Heart right ventricle (tissue), 16 donors: Measurements from ENCODE around the gene IDH3G. TPM values are rescaled to one million over a fixed set of nuclear protein-coding genes. Genes with fewer than 3 reads are reported as not detected.

Experiments used
- ATAC-seq, 8 donors: fragments of 200-7000 bp; cut with Tn5 transposase; one replicate each; pipeline ENCODE4 v1.9.1; 2020; ENCODE audit warnings: mild to moderate bottlenecking in 8 of 8, moderate library complexity in 8 of 8, moderate number of reproducible peaks in 1 of 8
- DNase-seq, 2 donors: peaks; one replicate each; pipeline ENCODE4 v3.0.0-alpha.2; 2020
- H3K27ac ChIP-seq, 10 donors: fragments of 200-600 bp; sonication (generic) in 2 of 10; one replicate each; pipeline versions ENCODE4 v1.5.0 to v1.8.0; 2020 to 2022; ENCODE audit warnings: mild to moderate bottlenecking in 3 of 10
- H3K27me3 ChIP-seq, 7 donors: fragments of 200-600 bp; one replicate each; pipeline ENCODE4 v1.8.0; 2021 to 2022; ENCODE audit warnings: mild to moderate bottlenecking in 2 of 7
- H3K36me3 ChIP-seq, 9 donors: fragments of 200-600 bp; sonication (generic) in 1 of 9; one replicate each; pipeline versions ENCODE4 v1.5.0 to v1.8.0; 2020 to 2022; ENCODE audit warnings: mild to moderate bottlenecking in 2 of 9
- H3K4me1 ChIP-seq, 9 donors: fragments of 200-600 bp; sonication (generic) in 1 of 9; one replicate each; pipeline versions ENCODE4 v1.5.0 to v1.8.0; 2020 to 2022; ENCODE audit warnings: mild to moderate bottlenecking in 4 of 9
- H3K4me3 ChIP-seq, 10 donors: fragments of 200-600 bp; sonication (generic) in 2 of 10; one replicate each; pipeline versions ENCODE4 v1.5.0 to v1.8.0; 2020 to 2022; ENCODE audit warnings: mild to moderate bottlenecking in 7 of 10, moderate library complexity in 2 of 10
- H3K9me3 ChIP-seq, 11 donors: fragments of 200-600 bp in 10 of 11; sonication (generic) in 2 of 11; one replicate each; pipeline versions ENCODE4 v1.5.0 to v1.8.0; 2013 to 2022; ENCODE audit warnings: mild to moderate bottlenecking in 2 of 11, control low read depth in 1 of 11, moderate library complexity in 1 of 11
- WGBS, 2 donors: extraction: QIAGEN DNeasy Blood & Tissue Kit; methylation state at CpG; one replicate each; pipeline ENCODE4 v1.1.7; 2013; ENCODE audit warnings: inconsistent platforms in 1 of 2; 5-methylcytosine and 5-hydroxymethylcytosine counted together
- intact Hi-C, 10 donors: fragments of 100-400 bp; cut with DNase I; formaldehyde crosslinking; loops; one replicate each; pipeline versions ENCODE4 v1.11.1 to v1.14.2; 2022
- polyA plus RNA-seq, 2 donors: library from polyadenylated mRNA; stranded (reverse); fragments of 200-250 nt; gene quantifications; one replicate each; pipeline ENCODE4 v1.2.3, GENCODE V29; 2013
- total RNA-seq, 10 donors: library from RNA; stranded (reverse); fragmentation: NEBNext Ultra II Directional in 3 of 10; extraction: Animal tissue kit (Norgen Biotek cat#: 25700) in 3 of 10; gene quantifications; one replicate each; pipeline versions ENCODE4 v1.2.1 to v1.2.4, GENCODE V29; 2021 to 2023
- TF ChIP-seq, protein P1 (sequence below), 9 donors: fragments of 200-600 bp; sonication (generic) in 2 of 9; IDR thresholded peaks; one replicate each; pipeline versions ENCODE4 v1.5.0 to v1.8.0; 2021 to 2022; ENCODE audit warnings: antibody characterized with exemption in 9 of 9, mild to moderate bottlenecking in 5 of 9, moderate library complexity in 1 of 9
- donor health status: Arrhythmogenic right ventricular cardiomyopathy.
- donor health status: ischemic (EF 13 %, LVEDD 7.1; RV severe dilation, severe dysfunction).
- donor health status: healthy with polysubstance abuse.
- donor health status: DM: no; HTN: yes; CAD: no.
- donor health status: DM: no; HTN: no; CAD: no.
- donor health status: ischemic (EF 25% LVEDD 6.9; RV normal size, moderate dysfunction).
- donor health status: ischemic (EF 25% LVEDD 5.7; RV mildly dilated, moderate dysfunction).
- donor health status: healthy.
- donor health status: DM: yes; HTN: yes; CAD: no.
- donor health status: Ischemic cardiomyopathy.
- donor health status: ischemic (EF 35%, LVEDD 5.7; RV mildly dilated, moderate dysfunction).
- donor health status: nonischemic (EF 11% LVEDD 7.7; RV severe dilation, severe dysfunction).
- donor health status: DM: yes; HTN: yes; CAD: no.
- donor health status: PGD.
- donor health status: ischemic (EF 29% LVEDD 5.4; RV normal size, mild dysfunction).
- donor health status: nonischemic (EF 23%, LVEDD 6.1; RV moderate dilation, normal function).

The IDH3G gene
- total and polyA plus RNA-seq, 12 donors: 58.7 to 97.2 (median 74.5) TPM

DNA sequence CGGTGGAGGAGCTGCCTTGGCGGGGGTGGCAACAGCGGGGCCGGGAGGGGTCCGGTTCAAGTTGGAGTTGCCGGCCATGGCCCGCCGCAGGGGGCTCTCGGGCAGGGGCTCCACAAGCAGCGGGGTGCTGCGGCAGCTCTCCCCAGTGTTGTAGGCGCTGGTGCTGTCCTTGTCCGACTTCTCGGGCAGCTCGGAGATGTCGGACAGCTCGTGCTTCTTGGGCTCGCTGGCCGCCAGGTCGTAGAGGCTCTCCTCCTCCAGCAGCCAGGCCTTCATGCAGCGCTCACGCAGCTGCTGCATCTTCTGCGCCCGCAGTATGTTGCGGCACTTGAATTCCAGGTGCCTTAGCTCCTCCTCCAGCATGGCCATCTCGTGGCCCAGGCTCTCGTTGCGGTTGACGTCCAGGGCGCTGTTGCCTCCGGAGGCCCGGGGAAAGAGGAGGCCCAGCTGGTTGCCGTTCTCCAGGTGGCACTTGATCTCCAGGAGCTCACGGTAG, 10.0 kb upstream of the IDH3G start:
- ATAC-seq: no peak
- intact Hi-C loops: no loop called here
- 96% methylated on average over 19 to 34 of the region's 34 CpGs for WGBS, 2 donors
- no peak for DNase-seq
- Histone ChIP-seq H3K36me3 (peaks cover 0 to 2% (median 0%) of the 10 kb centered on the region in 9 donors), H3K27ac (no peak overlapping the region), H3K4me1 (no peaks in the 10 kb centered on the region), H3K4me3 (no peak overlapping the region), H3K9me3 (peaks cover 0 to 6% (median 0%) of the 10 kb centered on the region in 11 donors), H3K27me3 (no peaks in the 10 kb centered on the region)
- TF ChIP-seq, protein P1, sequence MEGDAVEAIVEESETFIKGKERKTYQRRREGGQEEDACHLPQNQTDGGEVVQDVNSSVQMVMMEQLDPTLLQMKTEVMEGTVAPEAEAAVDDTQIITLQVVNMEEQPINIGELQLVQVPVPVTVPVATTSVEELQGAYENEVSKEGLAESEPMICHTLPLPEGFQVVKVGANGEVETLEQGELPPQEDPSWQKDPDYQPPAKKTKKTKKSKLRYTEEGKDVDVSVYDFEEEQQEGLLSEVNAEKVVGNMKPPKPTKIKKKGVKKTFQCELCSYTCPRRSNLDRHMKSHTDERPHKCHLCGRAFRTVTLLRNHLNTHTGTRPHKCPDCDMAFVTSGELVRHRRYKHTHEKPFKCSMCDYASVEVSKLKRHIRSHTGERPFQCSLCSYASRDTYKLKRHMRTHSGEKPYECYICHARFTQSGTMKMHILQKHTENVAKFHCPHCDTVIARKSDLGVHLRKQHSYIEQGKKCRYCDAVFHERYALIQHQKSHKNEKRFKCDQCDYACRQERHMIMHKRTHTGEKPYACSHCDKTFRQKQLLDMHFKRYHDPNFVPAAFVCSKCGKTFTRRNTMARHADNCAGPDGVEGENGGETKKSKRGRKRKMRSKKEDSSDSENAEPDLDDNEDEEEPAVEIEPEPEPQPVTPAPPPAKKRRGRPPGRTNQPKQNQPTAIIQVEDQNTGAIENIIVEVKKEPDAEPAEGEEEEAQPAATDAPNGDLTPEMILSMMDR (IDR thresholded peaks at IDR 0.05): no peak

DNA sequence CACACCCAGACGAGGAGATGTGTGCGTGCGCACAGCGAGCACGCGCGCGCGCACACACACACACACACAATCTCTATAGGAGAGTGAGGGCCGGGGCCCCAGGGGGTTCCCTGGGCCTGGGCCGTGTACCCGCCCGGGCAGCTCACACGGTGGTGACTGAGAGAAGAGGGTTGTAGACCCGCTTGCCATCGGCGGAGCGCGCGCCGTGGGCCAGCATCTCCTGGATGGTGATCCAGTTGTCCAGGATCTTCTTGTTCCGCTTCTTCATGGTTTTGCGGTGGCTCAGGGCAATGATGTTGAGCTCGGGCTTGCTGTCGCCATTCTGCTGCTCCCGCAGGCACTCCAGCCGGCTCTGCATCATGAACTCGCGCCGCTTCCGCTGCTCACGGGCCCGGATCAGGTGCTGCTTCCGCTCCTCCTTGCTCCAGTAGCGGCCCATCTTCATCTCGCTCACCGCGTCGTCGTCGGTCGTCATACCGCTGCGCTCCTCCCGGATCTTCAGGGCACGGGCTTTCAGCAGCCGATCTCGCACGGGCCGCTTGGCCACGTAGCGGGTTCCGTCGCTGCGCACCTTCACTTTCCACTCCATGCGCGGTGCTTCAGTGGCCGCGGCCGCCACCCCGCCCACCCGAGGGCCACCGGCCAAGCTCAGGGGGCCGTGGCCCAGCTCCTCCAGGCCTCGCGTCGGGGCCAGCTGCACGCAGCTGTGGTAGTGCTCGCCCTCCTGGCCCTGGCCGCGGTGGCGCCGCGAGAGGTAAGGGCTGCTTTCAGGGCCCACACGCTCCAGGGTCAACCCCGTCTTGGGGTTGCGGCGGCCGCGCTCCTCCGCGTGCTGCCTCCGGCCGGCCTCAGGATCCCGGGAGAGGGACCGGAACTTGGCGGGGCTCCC, 9.3 kb upstream of the IDH3G start:
- DNase-seq: no peak
- H3K36me3 ChIP-seq: peaks cover 0 to 9% (median 0%) of the 10 kb centered on the region in 9 donors
- no peak overlapping the region for H3K27ac ChIP-seq
- intact Hi-C loops: no loop called here
- H3K9me3 ChIP-seq: peaks cover 0 to 6% (median 0%) of the 10 kb centered on the region in 11 donors
- H3K4me3 ChIP-seq: no peak overlapping the region
- TF ChIP-seq, protein P1 (IDR thresholded peaks at IDR 0.05): no peak
- no peaks in the 10 kb centered on the region for H3K4me1 ChIP-seq
- H3K27me3 ChIP-seq: no peaks in the 10 kb centered on the region
- 96 to 97% methylated on average over 52 to 86 of the region's 87 CpGs for WGBS, 2 donors
- ATAC-seq: no peak

DNA sequence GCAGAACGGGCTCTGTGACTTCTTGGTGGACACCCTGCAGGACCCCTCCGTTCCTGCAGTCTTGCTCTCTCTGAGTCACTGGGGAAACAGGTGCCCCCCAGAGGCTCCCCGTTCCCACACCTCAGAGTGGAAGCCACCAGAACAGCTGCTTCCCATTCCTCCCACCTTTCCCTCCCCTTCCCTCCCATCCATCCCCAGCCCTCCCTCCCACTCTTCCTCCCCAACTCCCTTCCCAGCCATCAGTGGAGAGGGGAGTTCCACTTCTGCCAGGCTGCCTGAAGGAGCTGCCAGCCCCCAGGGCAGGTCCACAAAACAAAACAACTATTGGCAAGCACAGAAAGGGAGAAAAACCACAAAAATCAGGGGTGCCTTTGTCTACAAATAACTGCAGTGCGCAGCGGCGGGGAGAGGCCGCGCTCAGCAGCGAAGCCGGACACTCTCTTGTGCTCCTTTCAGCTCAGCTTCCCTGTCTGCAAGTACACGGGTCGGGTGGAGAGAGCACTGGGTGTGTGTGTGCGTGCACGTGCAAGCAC, 8.4 kb upstream of the IDH3G start:
- intact Hi-C loops: no loop called here
- ATAC-seq: no peak
- WGBS, 2 donors: 66 to 74% methylated on average over 14 of the region's 14 CpGs

DNA sequence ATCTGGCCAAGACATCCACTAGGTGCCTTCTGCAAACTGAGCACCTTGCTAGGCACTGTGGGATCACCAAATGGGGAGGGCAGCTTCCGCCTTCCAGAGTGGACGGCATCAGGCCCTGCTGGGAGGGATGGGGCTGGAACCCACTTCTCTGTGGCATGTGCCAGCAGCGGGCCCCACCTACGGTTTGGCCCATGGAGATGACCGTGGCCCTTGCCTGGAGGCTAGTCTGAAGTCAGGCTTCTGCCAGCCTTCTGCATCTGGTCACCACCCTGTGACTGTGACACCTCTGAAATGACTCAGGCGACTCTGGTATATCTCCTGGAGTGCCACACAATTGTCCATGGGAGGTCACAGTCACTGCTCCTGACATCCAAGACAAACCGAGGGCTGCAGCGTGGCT, 7.5 kb upstream of the IDH3G start:
- peaks cover 0 to 27% (median 0%) of the 10 kb centered on the region in 9 donors for H3K36me3 ChIP-seq
- 84 to 93% methylated on average over 8 of the region's 8 CpGs for WGBS, 2 donors
- TF ChIP-seq, protein P1 (IDR thresholded peaks at IDR 0.05): no peak
- peaks cover 0 to under 1% (median 0%) of the 10 kb centered on the region in 9 donors for H3K4me1 ChIP-seq
- no peak overlapping the region for H3K27ac ChIP-seq
- no peak for ATAC-seq
- intact Hi-C loops: no loop called here
- no peak for DNase-seq
- peaks cover 0 to 14% (median 0%) of the 10 kb centered on the region in 11 donors for H3K9me3 ChIP-seq
- H3K4me3 ChIP-seq: no peak overlapping the region
- no peaks in the 10 kb centered on the region for H3K27me3 ChIP-seq

More for the DNA sequence above, 8.4 kb upstream of the IDH3G start:
- H3K36me3 ChIP-seq: peaks cover 0 to 18% (median 0%) of the 10 kb centered on the region in 9 donors
- peaks cover 0 to 8% (median 0%) of the 10 kb centered on the region in 11 donors for H3K9me3 ChIP-seq
- no peak overlapping the region for H3K4me3 ChIP-seq
- no peak overlapping the region for H3K27ac ChIP-seq
- no peaks in the 10 kb centered on the region for H3K4me1 ChIP-seq
- TF ChIP-seq, protein P1 (IDR thresholded peaks at IDR 0.05): no peak
- DNase-seq: no peak
- no peaks in the 10 kb centered on the region for H3K27me3 ChIP-seq
